B cell (primary cell): ENCODE results near the gene PRDX1.

ENCODE experiments used
- EZH2 ChIP-seq: IDR thresholded peaks from 2 replicates; pipeline ENCODE4 v1.6.1; 2012; ENCODE audit warnings: borderline replicate concordance, low read depth, mild to moderate bottlenecking, moderate library complexity, low read length; ENCODE audit not compliant: insufficient read depth, poor library complexity, severe bottlenecking
- TF ChIP-seq, protein P1 (sequence below): fragments of 200-600 bp; IDR thresholded peaks from one replicate; pipeline ENCODE4 v1.8.0; 2022; ENCODE audit warnings: antibody characterized with exemption, mild to moderate bottlenecking

DNA sequence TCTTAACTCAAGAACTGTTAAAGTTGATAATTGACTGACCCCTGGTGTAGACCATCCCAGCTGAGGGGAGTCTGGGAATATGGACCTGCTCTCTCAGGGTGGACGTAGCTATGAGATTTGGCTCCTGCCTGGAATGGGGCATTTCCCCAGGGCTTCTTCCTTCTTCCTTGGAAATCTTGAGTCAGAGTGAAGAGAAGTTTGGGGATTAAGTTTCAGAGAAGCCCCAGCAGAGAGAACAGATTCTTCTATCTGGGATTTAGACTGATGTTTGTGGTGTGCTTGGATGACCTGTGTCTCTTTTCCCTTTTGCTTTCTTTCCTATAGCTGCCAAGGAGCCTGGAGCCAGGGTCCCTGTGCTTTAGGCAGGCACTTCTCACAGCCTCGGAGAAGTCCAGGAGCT, 42.2 kb upstream of the PRDX1 start:
- TF ChIP-seq, protein P1, sequence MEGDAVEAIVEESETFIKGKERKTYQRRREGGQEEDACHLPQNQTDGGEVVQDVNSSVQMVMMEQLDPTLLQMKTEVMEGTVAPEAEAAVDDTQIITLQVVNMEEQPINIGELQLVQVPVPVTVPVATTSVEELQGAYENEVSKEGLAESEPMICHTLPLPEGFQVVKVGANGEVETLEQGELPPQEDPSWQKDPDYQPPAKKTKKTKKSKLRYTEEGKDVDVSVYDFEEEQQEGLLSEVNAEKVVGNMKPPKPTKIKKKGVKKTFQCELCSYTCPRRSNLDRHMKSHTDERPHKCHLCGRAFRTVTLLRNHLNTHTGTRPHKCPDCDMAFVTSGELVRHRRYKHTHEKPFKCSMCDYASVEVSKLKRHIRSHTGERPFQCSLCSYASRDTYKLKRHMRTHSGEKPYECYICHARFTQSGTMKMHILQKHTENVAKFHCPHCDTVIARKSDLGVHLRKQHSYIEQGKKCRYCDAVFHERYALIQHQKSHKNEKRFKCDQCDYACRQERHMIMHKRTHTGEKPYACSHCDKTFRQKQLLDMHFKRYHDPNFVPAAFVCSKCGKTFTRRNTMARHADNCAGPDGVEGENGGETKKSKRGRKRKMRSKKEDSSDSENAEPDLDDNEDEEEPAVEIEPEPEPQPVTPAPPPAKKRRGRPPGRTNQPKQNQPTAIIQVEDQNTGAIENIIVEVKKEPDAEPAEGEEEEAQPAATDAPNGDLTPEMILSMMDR, result no peak
- no peak for TF ChIP-seq EZH2
